ENCODE data around the gene CASP4. TPM values are rescaled to one million over a fixed set of nuclear protein-coding genes. Genes with fewer than 3 reads are reported as not detected.

CASP4 gene
- polyA plus RNA-seq, 1 experiment, result 129 TPM

DNA sequence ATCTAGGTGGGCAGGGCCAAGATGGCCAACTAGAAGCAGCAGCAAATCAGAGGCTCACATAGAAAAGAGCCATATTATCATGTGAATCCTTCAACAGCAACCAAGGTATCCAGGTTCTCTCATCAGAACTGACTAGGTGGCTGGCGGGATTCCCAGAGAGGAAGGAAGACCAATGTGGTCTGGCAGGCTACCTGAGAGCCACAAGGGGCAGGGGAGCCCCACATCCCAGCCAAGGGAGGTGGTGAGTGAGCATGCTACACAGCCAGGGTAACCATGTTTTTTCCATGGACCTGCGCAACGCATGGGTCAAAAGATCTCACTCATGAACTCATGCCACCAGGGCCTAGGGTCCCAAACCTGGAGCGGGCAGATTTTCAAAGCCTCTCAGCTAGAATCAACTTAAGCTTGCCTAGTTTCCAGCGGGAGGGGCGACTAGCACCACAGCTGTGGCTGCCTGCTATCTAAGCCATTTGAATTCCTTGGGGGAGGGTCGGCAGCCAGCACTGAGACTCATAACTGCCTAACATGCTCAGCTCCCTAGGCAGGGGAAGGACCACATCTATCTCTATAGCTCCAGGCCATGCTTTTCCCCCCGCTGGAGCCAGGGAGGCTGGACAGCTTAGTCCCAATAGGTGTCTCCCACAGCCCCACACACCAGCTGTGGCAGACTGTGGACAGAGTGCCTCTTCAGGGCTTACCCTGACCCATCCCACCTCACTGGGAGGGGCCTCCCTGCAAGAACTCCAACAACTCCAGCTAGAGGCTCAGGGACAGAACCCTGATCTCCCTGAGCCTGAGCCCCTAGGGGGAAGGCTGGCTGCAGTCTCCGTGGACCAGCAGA is 41.4 kb downstream of the CASP4 start:
- ChIA-PET CTCF (no interaction called here), POLR2A (no interaction called here)
- Histone ChIP-seq H3K27ac (ENCODE audit: low read depth, low read length) (no peak overlapping the region), H3K27me3 (ENCODE audit: control insufficient read depth, insufficient read depth, low read length) (no peaks in the 10 kb centered on the region), H3K4me3 (ENCODE audit: low read depth, low read length) (no peak overlapping the region), H3K9me3 (ENCODE audit: control insufficient read depth, insufficient read depth, low read length) (no peaks in the 10 kb centered on the region)
- TF ChIP-seq CTCF (IDR thresholded peaks at IDR 0.05; ENCODE audit: low read depth, low read length), result no peak
- no peak for DNase-seq (ENCODE audit: low read depth, low spot score)

DNA sequence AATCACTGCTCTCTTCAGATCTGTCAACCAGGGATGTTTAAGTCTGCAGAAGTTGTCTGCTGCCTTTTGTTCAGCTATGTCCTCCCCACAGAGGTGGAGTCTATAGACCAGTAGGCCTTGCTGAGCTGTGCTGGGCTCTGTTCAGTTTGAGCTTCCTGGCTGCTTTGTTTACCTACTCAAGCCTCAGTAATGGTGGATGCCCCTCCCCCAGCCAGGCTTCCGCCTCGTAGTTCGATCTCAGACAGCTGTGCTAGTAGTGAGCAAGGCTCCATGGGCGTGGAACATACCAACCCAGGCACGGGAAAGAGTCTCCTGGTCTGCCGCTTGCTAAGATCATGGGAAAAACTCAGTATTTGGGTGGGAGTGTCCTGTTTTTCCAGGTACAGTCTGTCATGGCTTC is 42.5 kb downstream of the CASP4 start:
- H3K27ac ChIP-seq (ENCODE audit: low read depth, low read length), result no peak overlapping the region
- ChIA-PET POLR2A (no interaction called here), CTCF (no interaction called here)
- H3K4me3 ChIP-seq (ENCODE audit: low read depth, low read length), result no peak overlapping the region
- DNase-seq (ENCODE audit: low read depth, low spot score), result no peak
- H3K27me3 ChIP-seq (ENCODE audit: control insufficient read depth, insufficient read depth, low read length), result no peaks in the 10 kb centered on the region
- no peaks in the 10 kb centered on the region for H3K9me3 ChIP-seq (ENCODE audit: control insufficient read depth, insufficient read depth, low read length)
- TF ChIP-seq CTCF (IDR thresholded peaks at IDR 0.05; ENCODE audit: low read depth, low read length), result no peak

DNA sequence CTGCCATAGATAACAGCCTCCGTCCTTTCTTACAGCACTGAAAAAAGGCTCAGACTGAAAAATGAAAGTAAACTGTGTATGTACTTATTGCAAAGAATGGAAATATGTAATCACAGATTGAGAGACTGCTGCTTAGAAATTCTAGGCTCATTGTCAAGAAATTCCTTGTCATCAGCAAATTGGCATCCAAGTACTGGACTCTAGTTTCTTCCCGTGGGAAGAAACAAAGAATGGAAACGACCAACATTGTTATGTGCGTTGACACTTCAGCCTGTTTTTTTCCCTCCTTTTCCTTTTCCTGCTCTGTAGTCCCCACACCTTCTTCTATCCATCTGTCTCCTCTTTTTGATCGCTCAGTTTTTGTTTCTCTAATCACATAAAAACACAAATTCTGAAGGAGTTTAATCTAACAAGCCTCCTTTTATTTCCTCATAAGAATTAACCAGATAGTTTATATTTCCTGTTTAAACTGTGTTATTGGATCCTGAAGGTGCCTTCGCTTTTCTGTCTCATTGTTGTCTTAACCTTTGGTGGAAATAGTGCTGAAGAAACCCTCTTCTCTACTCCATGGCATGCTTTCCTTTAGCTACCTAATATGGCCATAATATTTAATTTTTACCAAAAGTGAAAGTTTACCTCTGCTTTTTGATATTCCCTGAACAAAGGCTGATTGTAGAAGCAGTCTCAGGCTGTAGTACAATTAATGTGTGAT is 50.1 kb downstream of the CASP4 start:
- peak overlapping the region; percentile 53 for H3K4me3 ChIP-seq (ENCODE audit: low read depth, low read length)
- ChIA-PET CTCF (no interaction called here), POLR2A (no interaction called here)
- no peaks in the 10 kb centered on the region for H3K9me3 ChIP-seq (ENCODE audit: control insufficient read depth, insufficient read depth, low read length)
- H3K27ac ChIP-seq (ENCODE audit: low read depth, low read length), result peak overlapping the region; percentile 42
- peak; percentile 61 for DNase-seq (ENCODE audit: low read depth, low spot score)
- TF ChIP-seq CTCF (IDR thresholded peaks at IDR 0.05; ENCODE audit: low read depth, low read length), result no peak
- no peaks in the 10 kb centered on the region for H3K27me3 ChIP-seq (ENCODE audit: control insufficient read depth, insufficient read depth, low read length)

- Histone ChIP-seq H3K9me3 (ENCODE audit: control insufficient read depth, insufficient read depth, low read length) (no peaks in the 10 kb centered on the region), H3K4me3 (ENCODE audit: low read depth, low read length) (peak overlapping the region; percentile 53), H3K27ac (ENCODE audit: low read depth, low read length) (peak overlapping the region; percentile 42), H3K27me3 (ENCODE audit: control insufficient read depth, insufficient read depth, low read length) (no peaks in the 10 kb centered on the region)
- TF ChIP-seq CTCF (IDR thresholded peaks at IDR 0.05; ENCODE audit: low read depth, low read length), result no peak
- POLR2A ChIA-PET, result no interaction called here
- DNase-seq (ENCODE audit: low read depth, low spot score), result no peak
- CTCF ChIA-PET, result no interaction called here
These were observed 50.9 kb downstream of the CASP4 start for GRCh38 chr11:104917271-104918112.
